Bronchial epithelial cell (primary cell): Measurements from ENCODE around the gene MINDY2. TPM values are rescaled to one million over a fixed set of nuclear protein-coding genes. Genes with fewer than 3 reads are reported as not detected.
"Not testable (repeated sequence)": the region's sequence is repeated elsewhere in the genome, so short reads cannot be mapped to it uniquely, and the experiment has no call there.

ENCODE experiments used
- DNase-seq: peaks from one replicate; pipeline ENCODE4 v3.0.0-alpha.2; 2010; ENCODE audit warnings: low read depth
- FAIRE-seq: peaks from 2 replicates; lab custom pipeline; 2011; peaks lifted over from hg19 to GRCh38; lab: Jason Lieb, UNC
- H3K27me3 ChIP-seq: 2 replicates; pipeline ENCODE4 v1.5.1; 2011; ENCODE audit warnings: low read length; ENCODE audit not compliant: control insufficient read depth, insufficient read depth
- H3K36me3 ChIP-seq: 2 replicates; pipeline ENCODE4 v1.5.1; 2011; ENCODE audit warnings: low read length; ENCODE audit not compliant: control insufficient read depth, insufficient read depth
- H3K4me3 ChIP-seq: 2 replicates; pipeline ENCODE4 v1.5.1; 2011; ENCODE audit warnings: mild to moderate bottlenecking, low read depth, low read length, control low read depth
- CTCF ChIP-seq: IDR thresholded peaks from 2 replicates; pipeline ENCODE4 v1.5.1; 2011; ENCODE audit warnings: mild to moderate bottlenecking, moderate library complexity, low read length, control low read depth, inconsistent platforms; ENCODE audit not compliant: insufficient read depth, severe bottlenecking
- total RNA-seq: library from RNA; depleted of rRNA; stranded (reverse); fragments of >200 nt; gene quantifications from 2 replicates; pipeline ENCODE4 v1.2.1, GENCODE V29; 2014

The MINDY2 gene
- total RNA-seq, 1 donor from 2014 or later: 25.0 TPM

DNA sequence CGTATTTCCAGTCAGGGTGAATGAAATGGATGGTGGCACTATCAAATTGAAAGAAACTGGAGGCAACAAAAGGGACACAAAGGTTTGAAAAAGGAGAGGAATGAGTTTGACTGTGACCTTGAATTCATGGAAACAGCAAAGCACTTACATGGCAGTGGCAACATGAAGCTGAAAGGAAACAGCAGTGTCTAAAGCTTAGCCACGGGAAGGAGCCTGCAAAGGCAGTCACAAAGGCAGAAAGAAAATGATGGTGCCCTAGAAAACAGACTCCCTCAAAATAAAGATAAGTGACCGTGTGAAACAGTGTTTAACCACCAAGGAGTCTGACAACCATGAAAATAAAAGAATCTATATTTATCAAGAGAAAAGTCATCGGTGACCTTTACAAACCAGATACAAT lies 111.1 kb downstream of the MINDY2 start:
- Histone ChIP-seq H3K36me3 (peaks cover 19% of the 10 kb centered on the region), H3K4me3 (no peak overlapping the region), H3K27me3 (no peaks in the 10 kb centered on the region)
- DNase-seq (no peak), FAIRE-seq (no peak)
- no peak for TF ChIP-seq CTCF

DNA sequence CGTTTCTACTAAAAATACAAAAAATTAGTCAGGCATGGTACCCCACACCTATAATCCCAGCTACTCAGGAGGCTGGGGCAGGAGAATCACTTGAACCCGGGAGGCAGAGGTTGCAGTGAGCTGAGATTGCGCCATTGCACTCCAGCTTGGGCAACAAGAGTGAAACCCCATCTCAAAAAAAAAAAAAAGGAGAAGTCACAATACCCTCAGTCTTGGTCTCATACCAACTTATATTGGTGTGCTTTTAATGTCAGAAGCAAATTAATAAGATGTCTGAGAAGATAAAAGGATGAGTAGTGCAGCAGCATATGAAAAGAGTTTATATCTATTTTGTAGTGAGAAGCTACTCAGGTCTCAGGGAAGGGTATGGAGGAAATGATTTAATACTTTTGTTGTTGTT lies 112.8 kb downstream of the MINDY2 start:
- peaks cover 23% of the 10 kb centered on the region for H3K36me3 ChIP-seq
- DNase-seq, H3K27me3 ChIP-seq, H3K4me3 ChIP-seq, FAIRE-seq: not testable (repeated sequence)

- H3K4me3 ChIP-seq: no peak overlapping the region
- no peaks in the 10 kb centered on the region for H3K27me3 ChIP-seq
- FAIRE-seq: no peak
- H3K36me3 ChIP-seq: peaks cover 21% of the 10 kb centered on the region
- no peak for TF ChIP-seq CTCF
- DNase-seq: no peak
Measured at GRCh38 chr15:58886921-58887320, 115.8 kb downstream of the MINDY2 start.

DNA sequence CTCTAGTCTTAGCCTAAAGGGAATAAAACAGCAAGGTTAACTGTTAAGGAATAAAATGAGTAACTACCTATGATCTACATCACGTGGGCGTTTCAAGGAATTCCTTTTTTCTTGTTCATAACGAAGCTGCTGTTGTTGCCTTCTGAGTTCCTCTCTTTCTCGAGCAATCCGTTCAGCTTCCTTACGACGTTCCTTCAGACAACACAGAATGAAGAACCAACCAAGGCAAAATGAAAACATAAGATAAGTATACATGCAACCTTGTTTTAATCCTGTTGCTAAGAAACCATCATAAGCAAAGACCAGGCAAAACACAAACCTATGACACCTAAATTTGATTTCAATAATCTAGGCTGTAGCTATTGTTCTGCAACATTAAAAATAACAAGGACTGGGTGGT lies 118.3 kb downstream of the MINDY2 start:
- FAIRE-seq (no peak), DNase-seq (peak; percentile 5)
- no peak for TF ChIP-seq CTCF
- no peaks in the 10 kb centered on the region for H3K27me3 ChIP-seq
- peaks cover 16% of the 10 kb centered on the region for H3K36me3 ChIP-seq
- no peak overlapping the region for H3K4me3 ChIP-seq

GRCh38 chr15:58898150-58898680 lies 127.1 kb downstream of the MINDY2 start:
- Histone ChIP-seq H3K36me3 (no peaks in the 10 kb centered on the region), H3K4me3 (no peak overlapping the region), H3K27me3 (no peaks in the 10 kb centered on the region)
- no peak for FAIRE-seq
- DNase-seq: no peak
- no peak for TF ChIP-seq CTCF

- Histone ChIP-seq H3K27me3 (no peaks in the 10 kb centered on the region), H3K36me3 (no peaks in the 10 kb centered on the region), H3K4me3 (no peak overlapping the region)
- FAIRE-seq (no peak), DNase-seq (no peak)
- TF ChIP-seq CTCF: no peak
Measured at GRCh38 chr15:58900631-58901030, 129.5 kb downstream of the MINDY2 start.
